Measurements from ENCODE around the gene NR6A1. TPM values are rescaled to one million over a fixed set of nuclear protein-coding genes. Genes with fewer than 3 reads are reported as not detected.

NR6A1 gene
- total and polyA plus RNA-seq, 2 of the 8 experiments (the other 6 are each of a cell fraction or from before 2014, with no cell fraction given): 93.2 to 237 TPM

DNA sequence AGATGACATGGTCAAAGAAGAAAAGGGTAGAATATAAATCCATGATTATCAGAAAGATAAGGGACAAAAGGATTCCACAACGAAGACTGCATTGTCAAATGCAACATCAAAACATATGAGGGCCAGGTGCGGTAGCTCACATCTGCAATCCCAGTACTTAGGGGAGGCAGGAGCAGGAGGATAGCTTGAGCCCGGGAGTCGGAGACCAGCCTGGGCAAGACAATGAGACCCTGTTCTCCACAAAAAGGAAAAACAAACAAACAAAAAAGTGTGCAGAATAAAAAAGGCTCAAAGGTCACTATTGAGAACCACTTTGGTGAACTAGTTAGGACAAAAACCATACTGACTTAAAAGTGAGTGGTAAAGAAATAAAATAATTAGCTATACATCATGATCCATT is 203.7 kb downstream of the NR6A1 start (continued):
- no peak for TF ChIP-seq CHD2 (IDR thresholded peaks at IDR 0.05; ENCODE audit: low read length)

Measured in H1 (cell line).